ENCODE results near the gene CLHC1. TPM values are rescaled to one million over a fixed set of nuclear protein-coding genes. Genes with fewer than 3 reads are reported as not detected.
"Not testable (repeated sequence)": the region's sequence is repeated elsewhere in the genome, so short reads cannot be mapped to it uniquely, and the experiment has no call there.

Gene CLHC1
- total RNA-seq, 1 experiment from 2014 or later: 3.9 TPM

GRCh38 chr2:55232863-55233657 is 967 bp upstream of the CLHC1 start:
- peak; percentile 40 for DNase-seq (ENCODE audit: low read depth)

- no peak for DNase-seq (ENCODE audit: low read depth)
Measured at GRCh38 chr2:55231546-55232083, 478 bp downstream of the CLHC1 start.

DNA sequence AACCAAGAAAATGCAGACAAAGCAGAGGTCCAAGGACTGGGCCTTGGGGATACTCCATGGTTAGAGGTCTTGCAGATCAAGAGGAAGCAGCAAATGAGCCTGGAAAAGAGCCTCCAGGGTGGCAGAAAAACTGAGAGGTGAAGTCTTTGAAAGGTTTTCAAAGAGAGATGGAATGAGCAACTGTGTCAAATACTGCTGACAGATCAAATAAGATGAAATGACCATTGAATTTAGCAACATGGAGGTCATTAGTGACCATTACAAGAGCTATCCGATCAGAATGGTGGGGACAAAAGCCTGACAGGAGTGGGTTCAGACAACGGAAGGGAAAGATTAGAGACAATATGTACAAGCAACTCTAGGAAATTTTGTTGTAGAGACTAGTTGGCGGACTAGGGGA is 1.5 kb downstream of the CLHC1 start:
- no peak for DNase-seq (ENCODE audit: low read depth)

DNA sequence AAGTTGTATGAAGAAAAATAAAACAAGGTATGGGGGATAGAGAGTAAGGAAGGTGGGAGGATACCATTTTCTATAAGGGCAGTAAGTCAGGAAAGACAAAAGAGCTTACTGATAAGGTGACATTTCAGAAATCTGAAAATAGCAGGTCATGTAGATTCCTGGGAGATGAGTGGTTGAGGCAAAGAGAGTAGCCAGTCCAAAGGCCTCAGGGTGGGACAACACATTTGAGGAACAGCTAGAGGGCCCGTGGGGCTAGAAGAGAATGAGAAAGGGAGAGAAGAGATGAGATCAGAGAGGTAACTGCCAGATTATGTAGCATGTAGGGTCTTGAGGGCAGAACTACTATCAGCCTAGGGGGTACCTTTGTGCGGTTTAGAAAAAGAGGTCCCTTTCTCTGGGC is 2.9 kb downstream of the CLHC1 start:
- DNase-seq (ENCODE audit: low read depth): no peak

- DNase-seq (ENCODE audit: low read depth): no peak
Measured at GRCh38 chr2:55228226-55228563, 3.9 kb downstream of the CLHC1 start.

DNA sequence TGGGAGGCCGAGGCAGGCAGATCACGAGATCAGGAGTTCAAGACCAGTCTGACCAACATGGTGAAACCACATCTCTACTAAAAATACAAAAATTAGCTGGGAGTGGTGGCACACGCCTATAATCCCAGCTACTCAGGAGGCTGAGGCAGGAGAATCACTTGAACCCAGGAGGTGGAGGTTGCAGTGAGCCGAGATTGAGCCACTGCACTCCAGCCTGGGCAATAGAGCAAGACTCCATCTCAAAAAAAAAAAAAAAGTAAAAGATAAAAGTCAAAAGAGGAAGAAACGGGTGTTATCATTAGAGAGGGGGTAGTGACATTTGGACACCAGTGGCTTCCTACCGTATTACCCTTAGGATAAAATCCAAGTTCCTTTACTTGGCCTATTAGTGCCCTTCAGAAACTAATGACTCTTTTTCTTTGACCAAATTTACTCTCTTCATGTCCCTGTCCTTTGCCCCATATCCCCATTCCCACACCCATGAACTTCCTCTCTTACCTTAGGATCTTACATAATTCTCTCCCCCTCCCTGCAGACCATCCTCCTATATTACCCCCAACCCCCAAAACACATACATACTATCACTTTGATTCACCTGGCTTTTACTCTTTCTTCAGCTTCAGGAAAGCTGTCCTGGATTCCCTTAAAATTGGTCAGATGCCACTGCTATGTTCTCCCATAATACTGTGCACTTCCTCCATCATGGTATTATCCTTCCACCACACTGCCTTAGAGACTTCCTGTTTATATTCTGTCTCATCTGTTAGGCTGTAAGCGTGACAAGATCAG is 4.5 kb downstream of the CLHC1 start:
- DNase-seq (ENCODE audit: low read depth): peak; percentile 15

DNA sequence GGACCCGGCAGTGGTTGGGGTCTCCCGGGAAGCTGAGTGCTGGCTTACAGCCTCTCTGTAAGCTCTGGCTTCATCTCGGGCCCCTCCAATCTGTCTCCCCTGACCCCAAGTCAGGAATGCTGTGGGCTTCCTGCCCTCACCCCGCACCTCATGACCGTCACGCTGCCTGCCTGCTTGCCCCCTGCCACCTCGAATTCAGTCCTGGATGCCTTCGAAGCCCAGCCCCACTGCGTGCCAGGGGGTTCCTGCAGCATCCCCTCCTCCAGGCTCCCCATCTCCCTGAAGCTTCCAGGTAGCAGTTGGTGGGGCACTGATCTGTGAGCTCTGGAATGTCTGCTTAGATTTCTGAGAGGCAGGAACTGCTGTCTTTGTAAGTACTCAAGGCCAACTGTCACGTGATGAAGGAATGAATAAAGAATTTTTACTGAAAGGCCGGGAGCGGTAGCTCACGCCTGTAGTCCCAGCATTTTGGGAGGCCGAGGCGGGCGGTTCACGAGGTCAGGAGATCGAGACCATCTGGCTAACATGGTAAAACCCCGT is 6.5 kb downstream of the CLHC1 start:
- no peak for DNase-seq (ENCODE audit: low read depth)

DNA sequence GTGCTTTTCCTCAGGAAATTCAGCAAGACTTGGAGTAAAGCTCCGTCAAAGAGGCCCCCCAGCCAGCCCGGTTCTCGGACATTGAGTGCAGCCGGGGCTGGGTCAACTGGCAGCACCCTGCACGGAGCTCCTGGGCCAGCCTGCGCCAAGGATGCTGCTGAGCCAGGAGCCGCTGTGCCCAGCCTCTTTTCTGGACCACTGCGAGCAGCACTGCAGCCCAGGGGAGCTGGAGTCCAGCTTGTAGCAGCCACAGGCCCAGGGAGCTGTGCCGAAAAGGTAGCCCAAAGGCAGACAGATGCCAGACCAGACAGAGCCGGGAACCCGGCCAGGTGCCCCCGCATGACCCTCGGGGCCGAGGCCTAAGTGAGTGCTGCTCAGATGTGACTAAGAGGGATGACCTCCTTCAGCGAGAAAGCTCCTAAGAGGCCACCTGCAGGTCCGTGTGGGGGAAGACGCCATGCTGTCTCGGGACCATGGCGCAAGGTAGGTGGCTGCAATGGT is 7.3 kb downstream of the CLHC1 start:
- DNase-seq (ENCODE audit: low read depth): peak; percentile 28

- no peak for DNase-seq (ENCODE audit: low read depth)
Measured at GRCh38 chr2:55223958-55224760, 7.9 kb downstream of the CLHC1 start.

GRCh38 chr2:55213822-55214221 is 18.3 kb downstream of the CLHC1 start:
- DNase-seq (ENCODE audit: low read depth): no peak

- no peak for DNase-seq (ENCODE audit: low read depth)
Measured at GRCh38 chr2:55204950-55205349, 27.1 kb downstream of the CLHC1 start.

- no peak for DNase-seq (ENCODE audit: low read depth)
Measured at GRCh38 chr2:55204536-55204935, 27.6 kb downstream of the CLHC1 start.

DNA sequence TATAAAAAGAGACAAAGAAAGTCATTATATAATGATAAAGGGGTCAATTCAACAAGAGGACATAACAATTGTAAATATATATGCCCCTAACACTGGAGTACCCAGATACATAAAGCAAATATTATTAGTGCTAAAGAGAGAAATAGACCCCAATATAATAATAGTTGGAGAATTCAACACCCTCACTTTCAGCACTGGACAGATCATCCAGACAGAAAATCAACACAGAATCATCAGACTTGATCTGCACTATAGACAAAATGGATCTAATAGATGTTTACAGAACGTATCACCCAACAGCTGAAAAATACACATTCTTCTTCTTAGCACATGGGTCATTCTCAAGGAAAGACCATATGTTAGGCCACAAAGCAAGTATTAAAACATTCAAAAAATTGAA is 31.7 kb downstream of the CLHC1 start:
- DNase-seq (ENCODE audit: low read depth): no peak

DNA sequence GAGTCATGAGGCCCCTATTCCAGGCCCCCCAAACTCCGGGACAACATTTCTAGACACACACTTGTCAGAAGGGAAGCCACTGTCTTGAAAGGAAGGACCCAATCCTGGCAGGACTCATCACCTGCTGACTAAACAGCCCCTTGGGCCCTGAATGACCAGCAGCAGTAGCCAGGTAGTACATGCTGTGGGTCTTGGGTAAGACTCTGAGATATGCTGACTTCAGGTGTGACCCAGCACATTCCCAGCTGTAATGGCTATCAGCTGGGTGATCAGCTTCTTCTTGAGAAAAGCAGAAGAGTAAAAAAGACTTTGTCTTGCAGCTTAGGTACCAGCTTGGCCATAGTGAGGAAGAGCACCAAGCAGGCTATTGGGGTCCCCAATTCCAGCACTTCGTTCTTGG is 35.6 kb downstream of the CLHC1 start:
- no peak for DNase-seq (ENCODE audit: low read depth)

- not testable (repeated sequence) for DNase-seq (ENCODE audit: low read depth)
Measured at GRCh38 chr2:55191888-55192287, 40.2 kb downstream of the CLHC1 start.

DNA sequence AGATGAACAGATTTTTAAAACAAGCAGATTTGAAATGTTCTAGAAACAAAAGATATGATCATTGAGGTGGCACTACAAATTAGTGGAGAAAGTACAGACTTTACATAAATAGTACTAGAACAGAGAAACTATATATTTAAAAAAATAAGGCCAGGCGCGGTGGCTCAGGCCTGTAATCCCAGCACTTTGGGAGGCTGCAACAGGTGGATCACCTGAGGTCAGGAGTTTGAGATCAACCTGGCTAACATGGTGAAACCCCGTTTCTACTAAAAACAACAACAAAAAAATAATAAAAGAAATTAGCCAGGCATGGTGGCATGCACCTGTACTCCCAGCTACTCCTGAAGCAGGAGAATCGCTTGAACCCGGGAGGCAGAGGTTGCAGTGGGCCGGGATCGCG is 45.3 kb downstream of the CLHC1 start:
- DNase-seq (ENCODE audit: low read depth): not testable (repeated sequence)

GRCh38 chr2:55180374-55180773 is 51.7 kb downstream of the CLHC1 start:
- no peak for DNase-seq (ENCODE audit: low read depth)

DNA sequence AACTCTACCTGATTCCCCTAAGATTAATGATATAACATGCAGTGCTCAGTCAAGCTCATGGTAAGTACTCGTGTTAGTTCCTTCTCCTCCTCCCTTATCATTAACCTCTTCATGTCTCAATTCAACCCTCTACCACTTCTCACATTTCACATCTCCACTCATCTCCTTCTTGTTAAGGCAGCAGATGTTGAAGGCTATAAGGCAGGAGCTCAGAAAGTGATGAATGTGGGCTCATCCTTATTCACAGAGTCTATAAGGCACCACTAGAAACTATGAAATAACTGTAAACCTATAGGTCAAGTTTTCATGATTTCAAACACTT is 56.0 kb downstream of the CLHC1 start:
- DNase-seq (ENCODE audit: low read depth): no peak

DNA sequence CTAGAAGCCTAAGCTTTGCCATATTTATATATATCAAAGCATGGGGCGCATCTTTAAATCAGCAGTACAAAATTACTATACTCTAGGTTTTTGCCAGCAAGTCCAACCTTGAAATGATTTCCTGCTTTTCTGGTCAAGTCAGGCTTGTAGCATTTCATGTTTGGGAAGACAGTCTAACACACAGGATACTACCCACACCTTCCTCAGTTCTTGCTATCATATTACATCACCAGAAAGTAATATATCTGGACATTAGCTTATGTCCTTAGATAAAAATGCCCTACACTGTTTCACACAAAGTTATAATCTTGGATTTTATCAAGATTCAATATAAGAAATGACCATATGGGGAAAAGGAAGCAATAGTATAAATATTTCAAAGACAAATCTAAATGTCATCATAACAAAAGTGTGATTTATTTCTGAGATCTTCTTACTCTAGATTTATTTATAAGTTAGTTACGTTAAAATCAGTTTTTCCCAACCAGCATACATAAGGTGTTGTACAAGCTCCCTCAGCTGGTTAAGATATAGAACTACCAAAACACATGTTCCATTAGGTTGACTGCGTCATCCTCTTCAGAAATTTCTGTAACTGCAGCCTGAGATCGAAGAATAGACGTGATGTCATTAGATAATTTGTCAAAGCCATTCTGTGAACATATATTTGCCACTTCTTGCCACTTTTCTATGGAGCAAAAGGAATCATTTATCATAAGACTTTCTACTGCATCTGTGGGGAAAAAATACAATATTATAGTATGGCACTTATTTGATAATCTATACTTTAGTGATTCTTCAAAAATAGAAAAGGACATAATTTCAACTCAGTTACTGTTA is 56.6 kb downstream of the CLHC1 start:
- peak; percentile 45 for DNase-seq (ENCODE audit: low read depth)

- DNase-seq (ENCODE audit: low read depth): no peak
Measured at GRCh38 chr2:55173438-55174054, 58.5 kb downstream of the CLHC1 start.

Data from M059J (cell line).